Right atrium auricular region (tissue), 2 donors: ENCODE results near the gene TRAF2. TPM values are rescaled to one million over a fixed set of nuclear protein-coding genes. Genes with fewer than 3 reads are reported as not detected.

ENCODE experiments used
- DNase-seq: peaks from one replicate; pipeline ENCODE4 v3.0.0-alpha.2; 2019; ENCODE audit warnings: low spot score
- H3K27ac ChIP-seq, 2 donors: fragments of 200-600 bp; sonication (generic); 1 replicate in 1 of 2; 2 replicates in 1 of 2; pipeline ENCODE4 v1.5.1; 2016 to 2019
- H3K27me3 ChIP-seq, 2 donors: fragments of 200-600 bp; sonication (generic); one replicate each; pipeline versions ENCODE4 v1.5.1 to v1.6.0; 2017 to 2019
- H3K36me3 ChIP-seq: fragments of 200-600 bp; sonication (generic); one replicate; pipeline ENCODE4 v1.5.1; 2016
- H3K4me1 ChIP-seq, 2 donors: fragments of 200-600 bp; sonication (generic); one replicate each; pipeline versions ENCODE4 v1.5.1 to v1.6.0; 2017 to 2019
- H3K4me3 ChIP-seq, 2 donors: fragments of 200-600 bp; sonication (generic); 1 replicate in 1 of 2; 2 replicates in 1 of 2; pipeline ENCODE4 v1.5.1; 2017 to 2019; ENCODE audit warnings: mild to moderate bottlenecking in 1 of 2, moderate library complexity in 1 of 2
- H3K9me3 ChIP-seq, 2 donors: fragments of 200-600 bp; sonication (generic); one replicate each; pipeline ENCODE4 v1.5.1; 2019
- total RNA-seq, 2 donors: library from RNA; depleted of rRNA; stranded (reverse); fragments of >200 nt; gene quantifications; one replicate each; pipeline ENCODE4 v1.1.0, GENCODE V29; 2016
- TF ChIP-seq, protein P1 (sequence below), 2 donors: fragments of 200-600 bp; sonication (generic); IDR thresholded peaks; one replicate each; pipeline ENCODE4 v1.5.1; 2019; ENCODE audit warnings: antibody characterized with exemption in 2 of 2

The TRAF2 gene
- total RNA-seq, 2 donors from 2014 or later: 1.9 to 4.1 TPM

DNA sequence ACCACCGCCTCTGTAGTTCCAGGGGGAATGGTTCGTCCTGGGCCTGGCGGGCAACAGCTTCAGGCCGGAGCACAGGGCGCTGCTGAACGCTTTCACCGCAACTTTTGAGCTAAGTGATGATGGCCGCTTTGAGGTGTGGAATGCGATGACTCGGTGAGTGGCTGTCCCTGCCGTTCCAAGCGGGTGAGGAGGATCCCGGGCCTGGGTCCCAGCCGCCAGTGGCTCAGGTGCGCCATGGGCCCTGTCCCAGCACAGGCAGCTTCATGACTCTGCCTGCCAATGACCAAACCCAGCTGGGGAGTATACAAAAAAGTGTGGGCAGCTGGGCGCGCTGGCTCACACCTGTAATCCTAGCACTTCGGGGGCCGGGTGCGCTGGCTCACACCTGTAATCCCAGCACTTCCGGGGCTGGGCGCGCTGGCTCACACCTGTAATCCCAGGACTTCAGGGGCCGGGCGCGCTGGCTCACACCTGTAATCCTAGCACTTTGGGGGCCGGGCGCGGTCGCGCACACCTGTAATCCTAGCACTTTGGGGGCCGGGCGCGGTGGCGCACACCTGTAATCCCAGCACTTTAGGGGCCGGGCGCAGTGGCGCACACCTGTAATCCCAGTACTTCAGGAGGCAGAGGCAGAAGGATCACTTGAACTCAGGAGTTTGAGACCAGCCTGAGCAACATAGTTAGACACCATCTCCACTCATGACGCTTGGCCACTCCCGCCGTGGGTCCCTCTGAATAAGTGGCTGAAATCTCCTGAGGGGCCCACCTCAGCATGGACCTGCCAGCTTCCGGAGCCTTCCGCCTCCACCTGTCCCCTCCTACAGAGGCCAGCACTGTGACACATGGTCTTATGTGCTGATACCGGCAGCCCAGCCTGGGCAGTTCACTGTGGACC is 66.8 kb downstream of the TRAF2 start:
- no peaks in the 10 kb centered on the region for H3K27me3 ChIP-seq
- no peak for DNase-seq
- H3K4me3 ChIP-seq: peak overlapping the region in 1 of 2 donors; percentile 2
- peak overlapping the region; percentile 85 to 98 for H3K27ac ChIP-seq
- TF ChIP-seq, protein P1, sequence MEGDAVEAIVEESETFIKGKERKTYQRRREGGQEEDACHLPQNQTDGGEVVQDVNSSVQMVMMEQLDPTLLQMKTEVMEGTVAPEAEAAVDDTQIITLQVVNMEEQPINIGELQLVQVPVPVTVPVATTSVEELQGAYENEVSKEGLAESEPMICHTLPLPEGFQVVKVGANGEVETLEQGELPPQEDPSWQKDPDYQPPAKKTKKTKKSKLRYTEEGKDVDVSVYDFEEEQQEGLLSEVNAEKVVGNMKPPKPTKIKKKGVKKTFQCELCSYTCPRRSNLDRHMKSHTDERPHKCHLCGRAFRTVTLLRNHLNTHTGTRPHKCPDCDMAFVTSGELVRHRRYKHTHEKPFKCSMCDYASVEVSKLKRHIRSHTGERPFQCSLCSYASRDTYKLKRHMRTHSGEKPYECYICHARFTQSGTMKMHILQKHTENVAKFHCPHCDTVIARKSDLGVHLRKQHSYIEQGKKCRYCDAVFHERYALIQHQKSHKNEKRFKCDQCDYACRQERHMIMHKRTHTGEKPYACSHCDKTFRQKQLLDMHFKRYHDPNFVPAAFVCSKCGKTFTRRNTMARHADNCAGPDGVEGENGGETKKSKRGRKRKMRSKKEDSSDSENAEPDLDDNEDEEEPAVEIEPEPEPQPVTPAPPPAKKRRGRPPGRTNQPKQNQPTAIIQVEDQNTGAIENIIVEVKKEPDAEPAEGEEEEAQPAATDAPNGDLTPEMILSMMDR (IDR thresholded peaks at IDR 0.05): no peak
- no peaks in the 10 kb centered on the region for H3K36me3 ChIP-seq
- no peaks in the 10 kb centered on the region for H3K9me3 ChIP-seq
- peaks cover 0 to 47% of the 10 kb centered on the region in 2 donors for H3K4me1 ChIP-seq

- Histone ChIP-seq H3K36me3 (no peaks in the 10 kb centered on the region), H3K4me3 (no peak overlapping the region), H3K9me3 (no peaks in the 10 kb centered on the region), H3K27ac (peak overlapping the region in 1 of 2 donors; percentile 98), H3K4me1 (peaks cover 0 to 40% of the 10 kb centered on the region in 2 donors), H3K27me3 (no peaks in the 10 kb centered on the region)
- DNase-seq: no peak
- TF ChIP-seq, protein P1 (IDR thresholded peaks at IDR 0.05): no peak
Measured at GRCh38 chr9:136953771-136954269, 67.5 kb downstream of the TRAF2 start.

DNA sequence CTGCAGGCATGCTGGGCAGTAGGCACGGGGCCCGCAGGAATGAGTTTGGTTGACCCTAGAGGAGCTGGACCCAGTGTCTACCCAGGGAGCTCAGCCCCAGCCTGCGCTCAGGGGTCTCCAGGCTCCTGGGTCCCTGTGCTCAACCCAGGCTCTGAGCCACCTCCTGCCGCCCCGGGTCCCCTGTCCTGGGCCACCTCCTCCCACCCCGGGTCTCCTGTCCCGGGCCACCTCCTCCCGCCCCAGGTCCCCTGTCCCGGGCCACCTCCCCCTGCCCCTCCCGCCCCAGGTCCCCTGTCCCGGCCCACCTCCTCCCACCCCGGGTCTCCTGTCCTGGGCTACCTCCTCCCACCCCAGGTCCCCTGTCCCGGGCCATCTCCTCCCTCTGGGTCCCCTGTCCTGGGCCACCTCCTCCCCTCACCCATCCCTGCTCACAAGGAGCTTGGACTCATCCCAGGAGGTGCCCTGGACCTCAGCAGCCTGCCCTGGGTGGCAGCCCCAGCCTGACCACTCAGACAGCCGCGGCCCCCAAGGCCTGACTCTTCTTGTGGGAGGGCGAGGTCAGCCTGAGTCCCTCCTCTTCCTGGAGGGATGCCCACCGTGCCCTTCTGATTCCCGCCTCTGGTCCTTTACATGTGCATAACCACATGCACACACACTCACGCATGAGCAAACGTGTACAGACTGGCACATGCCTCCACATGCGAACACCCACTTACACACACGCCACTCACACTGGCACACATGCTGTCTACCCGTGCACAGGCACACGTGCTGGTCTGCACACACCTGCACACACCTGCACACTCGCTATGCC is 68.2 kb downstream of the TRAF2 start:
- DNase-seq: no peak
- H3K27ac ChIP-seq: no peak overlapping the region
- TF ChIP-seq, protein P1 (IDR thresholded peaks at IDR 0.05): no peak
- no peaks in the 10 kb centered on the region for H3K36me3 ChIP-seq
- no peaks in the 10 kb centered on the region for H3K27me3 ChIP-seq
- H3K4me3 ChIP-seq: no peak overlapping the region
- no peaks in the 10 kb centered on the region for H3K9me3 ChIP-seq
- peaks cover 0 to 33% of the 10 kb centered on the region in 2 donors for H3K4me1 ChIP-seq

DNA sequence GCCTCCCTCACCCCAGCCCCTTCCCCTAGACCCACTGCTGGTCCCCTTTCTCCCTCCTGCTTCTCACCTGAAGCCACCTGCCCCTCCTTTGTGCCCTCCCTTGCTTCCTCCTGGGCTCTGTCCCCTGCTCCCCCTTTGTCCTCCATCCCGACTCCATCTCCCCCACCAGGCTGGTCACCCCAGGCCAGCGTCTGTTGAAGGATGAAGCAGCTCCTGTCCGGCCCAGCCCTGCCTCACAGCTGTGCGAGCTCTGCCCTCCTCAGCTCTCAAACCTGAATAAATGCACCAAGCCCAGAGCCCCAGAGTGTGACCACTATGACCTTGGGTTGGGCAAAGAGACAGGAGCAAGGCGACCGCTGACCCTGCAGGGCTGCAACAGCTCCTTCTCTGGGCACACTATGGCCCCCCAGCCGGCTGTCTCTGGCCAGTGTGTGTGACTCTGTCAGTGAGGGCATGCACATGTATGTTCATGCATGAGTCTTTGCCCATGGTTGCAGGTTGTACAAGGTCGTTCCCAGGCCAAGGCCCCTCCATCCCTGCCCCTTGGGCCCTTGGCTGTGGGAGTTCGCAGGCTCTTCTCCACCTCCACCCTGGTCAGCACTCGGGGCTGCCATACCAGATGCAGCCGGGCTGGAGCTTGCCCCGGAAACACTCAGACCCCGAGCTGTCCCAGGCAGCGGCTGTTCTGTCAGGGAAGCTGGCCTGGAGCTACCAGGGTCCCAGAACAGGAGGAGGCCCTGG is 69.1 kb downstream of the TRAF2 start:
- H3K27ac ChIP-seq: no peak overlapping the region
- peaks cover 0 to 28% of the 10 kb centered on the region in 2 donors for H3K4me1 ChIP-seq
- no peak overlapping the region for H3K4me3 ChIP-seq
- H3K36me3 ChIP-seq: no peaks in the 10 kb centered on the region
- no peaks in the 10 kb centered on the region for H3K27me3 ChIP-seq
- no peak for DNase-seq
- TF ChIP-seq, protein P1 (IDR thresholded peaks at IDR 0.05): no peak
- H3K9me3 ChIP-seq: no peaks in the 10 kb centered on the region

DNA sequence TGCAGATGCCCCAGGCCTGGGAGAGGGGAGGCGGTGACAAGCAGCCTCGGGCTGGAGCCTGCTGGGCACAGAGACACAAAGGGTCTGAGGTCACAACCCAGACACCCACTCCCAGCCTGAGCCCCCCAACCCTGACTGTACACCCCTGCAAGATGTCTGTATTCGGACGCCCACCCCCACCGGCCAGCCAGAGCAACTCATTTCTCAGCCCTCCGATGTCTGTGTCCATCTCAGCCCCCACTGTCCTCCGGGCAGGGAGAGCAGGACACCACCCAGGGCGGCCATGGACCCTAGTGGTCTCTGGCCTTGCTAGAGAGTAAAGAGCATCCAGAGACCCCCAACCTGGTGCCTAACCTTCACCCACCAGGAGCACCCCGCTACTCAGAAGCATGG is 69.6 kb downstream of the TRAF2 start:
- Histone ChIP-seq H3K27me3 (no peaks in the 10 kb centered on the region), H3K27ac (no peak overlapping the region), H3K4me1 (peaks cover 0 to 22% of the 10 kb centered on the region in 2 donors), H3K4me3 (no peak overlapping the region), H3K9me3 (no peaks in the 10 kb centered on the region), H3K36me3 (no peaks in the 10 kb centered on the region)
- TF ChIP-seq, protein P1 (IDR thresholded peaks at IDR 0.05): no peak
- DNase-seq: no peak
